Panc1 (cell line): ENCODE results near the gene KIF26B. TPM values are rescaled to one million over a fixed set of nuclear protein-coding genes. Genes with fewer than 3 reads are reported as not detected.

Experiments used
- ATAC-seq: fragments of 200-7000 bp; cut with Tn5 transposase; 2 replicates; pipeline ENCODE4 v1.9.1; 2020; ENCODE audit warnings: mild to moderate bottlenecking, moderate library complexity
- BruUV-seq: library from RNA; stranded (reverse); fragments of 400-500 nt; replicated peaks from 2 replicates; lab custom pipeline; 2021; lab: Mats Ljungman, UMichigan
- CTCF ChIA-PET: fragments of 300-600 bp; sonication (Branson Sonifier 250); formaldehyde crosslinking; loops from one replicate; lab custom pipeline; 2022; ENCODE audit warnings: antibody characterized with exemption; lab: Charles Lee
- POLR2A ChIA-PET: fragments of 300-600 bp; sonication (Branson Sonifier 250); formaldehyde crosslinking; loops from one replicate; lab custom pipeline; 2022; ENCODE audit warnings: antibody characterized with exemption; lab: Charles Lee
- DNase-seq: peaks from one replicate; pipeline ENCODE4 v3.0.0-alpha.2; 2010; ENCODE audit warnings: low read depth, low spot score
- H3K27ac ChIP-seq: 2 replicates; pipeline ENCODE4 v1.5.1; 2011; ENCODE audit warnings: mild to moderate bottlenecking, low read length, inconsistent platforms
- H3K27me3 ChIP-seq: fragments of 200-500 bp; sonication (Bioruptor generic); 2 replicates; pipeline ENCODE4 v1.6.0; 2014; ENCODE audit warnings: low read length, inconsistent platforms; ENCODE audit not compliant: control insufficient read depth, insufficient read depth
- H3K36me3 ChIP-seq: fragments of 200-500 bp; sonication (Bioruptor generic); 2 replicates; pipeline ENCODE4 v1.5.1; 2014; ENCODE audit warnings: inconsistent platforms, mild to moderate bottlenecking, low read length, moderate library complexity; ENCODE audit not compliant: control insufficient read depth, insufficient read depth
- H3K4me1 ChIP-seq: 2 replicates; pipeline ENCODE4 v1.5.1; 2011; ENCODE audit warnings: inconsistent platforms, mild to moderate bottlenecking, low read length, moderate library complexity; ENCODE audit not compliant: control insufficient read depth, insufficient read depth
- H3K4me3 ChIP-seq, 2 experiments: 2 replicates each; pipeline ENCODE4 v1.5.1; 2011 to 2012; ENCODE audit warnings: low read depth in 2 of 2, low read length in 2 of 2, mild to moderate bottlenecking in 2 of 2, inconsistent platforms in 1 of 2, moderate library complexity in 1 of 2
- H3K9me3 ChIP-seq: fragments of 200-500 bp; sonication (Bioruptor generic); 2 replicates; pipeline ENCODE4 v1.5.1; 2014; ENCODE audit warnings: low read depth, mild to moderate bottlenecking, inconsistent platforms, low read length, moderate library complexity; ENCODE audit not compliant: control insufficient read depth, insufficient read depth
- CTCF ChIP-seq: fragments of 450-650 bp; IDR thresholded peaks from 2 replicates; pipeline ENCODE4 v1.5.1; 2017; ENCODE audit warnings: mild to moderate bottlenecking
- POLR2AphosphoS5 ChIP-seq: IDR thresholded peaks from 2 replicates; pipeline ENCODE4 v1.6.1; 2012; ENCODE audit warnings: mild to moderate bottlenecking, low read depth, low read length, moderate library complexity
- REST ChIP-seq, 2 experiments: IDR thresholded peaks; 2 replicates each; pipeline ENCODE4 v1.6.1; 2011 to 2012; ENCODE audit warnings: low read depth in 2 of 2, control low read depth in 1 of 2, low read length in 1 of 2, mild to moderate bottlenecking in 1 of 2, moderate library complexity in 1 of 2; ENCODE audit not compliant: insufficient read depth in 1 of 2
- SIN3A ChIP-seq: IDR thresholded peaks from 2 replicates; pipeline ENCODE4 v1.6.1; 2012; ENCODE audit warnings: low read depth, mild to moderate bottlenecking, low read length, moderate library complexity, borderline replicate concordance; ENCODE audit not compliant: insufficient read depth
- TCF7L2 ChIP-seq: IDR thresholded peaks from 2 replicates; pipeline ENCODE4 v1.6.1; 2011; ENCODE audit warnings: mild to moderate bottlenecking, low read depth, low read length, inconsistent platforms
- in situ Hi-C: cut with HindIII; loops from 2 replicates; pipeline ENCODE4 v1.10.0; 2016; ENCODE audit warnings: low sequenced_read_pairs, low pct_unique_long_range_greater_than_20kb
- intact Hi-C: fragments of 100-400 bp; cut with micrococcal nuclease; formaldehyde crosslinking; loops from one replicate; pipeline ENCODE4 v1.10.0; 2022; ENCODE audit not compliant: unreplicated experiment
- total RNA-seq: library from RNA; stranded (reverse); gene quantifications from one replicate; pipeline ENCODE4 v1.2.1, GENCODE V29; 2021; ENCODE audit not compliant: unreplicated experiment

Gene KIF26B
- total RNA-seq, 1 experiment from 2014 or later: 0.33 TPM

- in situ Hi-C loops: no loop called here
- intact Hi-C loops: no loop called here
- no peak overlapping the region for H3K4me3 ChIP-seq
- BruUV-seq: no TSS peak
- H3K4me1 ChIP-seq: no peaks in the 10 kb centered on the region
- ATAC-seq (no peak), DNase-seq (no peak)
- H3K9me3 ChIP-seq: no peaks in the 10 kb centered on the region
- ChIA-PET CTCF (no interaction called here), POLR2A (no interaction called here)
- no peaks in the 10 kb centered on the region for H3K36me3 ChIP-seq
- no peaks in the 10 kb centered on the region for H3K27me3 ChIP-seq
- no peak overlapping the region for H3K27ac ChIP-seq
- TF ChIP-seq CTCF (no peak), REST (IDR thresholded peaks at IDR 0.05; ENCODE audit: insufficient read depth in 1 of 2, low read depth in 2 of 2, low read length in 1 of 2) (no peak), SIN3A (no peak), POLR2AphosphoS5 (no peak), TCF7L2 (no peak)
Observed at GRCh38 chr1:245197121-245197520, 42.3 kb downstream of the KIF26B start.

GRCh38 chr1:245197911-245198379, 43.2 kb downstream of the KIF26B start:
- Histone ChIP-seq H3K36me3 (no peaks in the 10 kb centered on the region), H3K27me3 (no peaks in the 10 kb centered on the region), H3K4me3 (no peak overlapping the region), H3K4me1 (no peaks in the 10 kb centered on the region), H3K9me3 (no peaks in the 10 kb centered on the region), H3K27ac (no peak overlapping the region)
- DNase-seq: no peak
- TF ChIP-seq POLR2AphosphoS5: no peak
- no peak for TF ChIP-seq SIN3A
- TF ChIP-seq REST (IDR thresholded peaks at IDR 0.05; ENCODE audit: insufficient read depth in 1 of 2, low read depth in 2 of 2, low read length in 1 of 2): no peak
- BruUV-seq: no TSS peak
- in situ Hi-C loops: no loop called here
- CTCF ChIA-PET: no interaction called here
- intact Hi-C loops: no loop called here
- ATAC-seq: no peak
- POLR2A ChIA-PET: no interaction called here
